ENCODE measurements around the gene RNF130. TPM values are rescaled to one million over a fixed set of nuclear protein-coding genes. Genes with fewer than 3 reads are reported as not detected.
A peak's percentile ranks its signal among the peaks of the same experiment; 100 is the strongest.

Gene RNF130
- total RNA-seq, 1 donor from 2014 or later, result 86.7 TPM

DNA sequence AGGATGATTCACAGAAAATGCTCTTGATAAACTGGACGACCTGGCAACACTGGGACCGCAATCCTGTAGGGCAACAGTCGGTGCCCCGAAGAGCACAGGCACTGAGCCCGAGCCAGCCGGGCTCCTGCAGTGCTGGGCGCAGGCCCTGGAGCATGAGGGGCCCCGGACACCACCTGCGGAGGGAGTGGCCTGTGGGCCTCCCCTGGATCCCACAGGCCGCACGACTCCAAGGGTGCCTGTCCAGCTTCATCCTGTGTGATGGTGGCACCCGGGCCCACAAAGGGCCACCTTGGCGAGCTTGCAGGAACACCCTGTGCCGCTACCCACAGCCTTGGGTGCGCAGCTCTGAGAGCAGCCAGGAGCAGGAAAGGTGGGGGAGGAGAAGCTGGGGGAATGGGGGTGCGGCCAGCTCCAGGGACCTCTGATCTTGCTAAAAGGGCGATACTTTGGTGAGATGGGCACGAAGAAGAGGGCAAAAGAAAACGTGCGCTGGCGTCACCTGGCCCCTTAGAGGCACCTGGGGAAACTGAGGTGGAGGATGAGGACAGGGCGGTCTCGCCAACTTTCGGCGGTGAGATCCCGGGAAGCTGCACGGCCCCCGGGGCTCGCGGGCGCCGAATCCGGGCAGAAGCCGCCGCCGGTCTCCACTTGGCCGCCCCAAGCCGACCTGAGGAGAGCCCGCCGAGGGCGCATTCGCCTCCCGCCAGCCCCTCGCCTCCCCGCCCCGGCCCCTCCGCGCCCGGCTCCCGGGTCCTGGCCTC, 164.6 kb downstream of the RNF130 start:
- H3K9me3 ChIP-seq, result no peaks in the 10 kb centered on the region
- DNase-seq (ENCODE audit: low spot score in 2 of 2), result no peak
- H3K27ac ChIP-seq, result peak overlapping the region; percentile 76
- peak overlapping the region; percentile 82 to 85 for H3K4me3 ChIP-seq
- no peaks in the 10 kb centered on the region for H3K27me3 ChIP-seq
- intact Hi-C loops (cut with DNase I), result loop anchor here (2.0 to 5.0 kb wide), 4 partner anchors 48 to 165 kb away; partner anchors contain the start of genes MGAT4B, MRNIP and RNF130
- TF ChIP-seq, protein P1, sequence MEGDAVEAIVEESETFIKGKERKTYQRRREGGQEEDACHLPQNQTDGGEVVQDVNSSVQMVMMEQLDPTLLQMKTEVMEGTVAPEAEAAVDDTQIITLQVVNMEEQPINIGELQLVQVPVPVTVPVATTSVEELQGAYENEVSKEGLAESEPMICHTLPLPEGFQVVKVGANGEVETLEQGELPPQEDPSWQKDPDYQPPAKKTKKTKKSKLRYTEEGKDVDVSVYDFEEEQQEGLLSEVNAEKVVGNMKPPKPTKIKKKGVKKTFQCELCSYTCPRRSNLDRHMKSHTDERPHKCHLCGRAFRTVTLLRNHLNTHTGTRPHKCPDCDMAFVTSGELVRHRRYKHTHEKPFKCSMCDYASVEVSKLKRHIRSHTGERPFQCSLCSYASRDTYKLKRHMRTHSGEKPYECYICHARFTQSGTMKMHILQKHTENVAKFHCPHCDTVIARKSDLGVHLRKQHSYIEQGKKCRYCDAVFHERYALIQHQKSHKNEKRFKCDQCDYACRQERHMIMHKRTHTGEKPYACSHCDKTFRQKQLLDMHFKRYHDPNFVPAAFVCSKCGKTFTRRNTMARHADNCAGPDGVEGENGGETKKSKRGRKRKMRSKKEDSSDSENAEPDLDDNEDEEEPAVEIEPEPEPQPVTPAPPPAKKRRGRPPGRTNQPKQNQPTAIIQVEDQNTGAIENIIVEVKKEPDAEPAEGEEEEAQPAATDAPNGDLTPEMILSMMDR (IDR thresholded peaks at IDR 0.05), result no peak
- H3K4me1 ChIP-seq, result peaks cover 6 to 16% of the 10 kb centered on the region in 2 donors
- H3K36me3 ChIP-seq, result peaks cover 10 to 17% of the 10 kb centered on the region in 2 donors

DNA sequence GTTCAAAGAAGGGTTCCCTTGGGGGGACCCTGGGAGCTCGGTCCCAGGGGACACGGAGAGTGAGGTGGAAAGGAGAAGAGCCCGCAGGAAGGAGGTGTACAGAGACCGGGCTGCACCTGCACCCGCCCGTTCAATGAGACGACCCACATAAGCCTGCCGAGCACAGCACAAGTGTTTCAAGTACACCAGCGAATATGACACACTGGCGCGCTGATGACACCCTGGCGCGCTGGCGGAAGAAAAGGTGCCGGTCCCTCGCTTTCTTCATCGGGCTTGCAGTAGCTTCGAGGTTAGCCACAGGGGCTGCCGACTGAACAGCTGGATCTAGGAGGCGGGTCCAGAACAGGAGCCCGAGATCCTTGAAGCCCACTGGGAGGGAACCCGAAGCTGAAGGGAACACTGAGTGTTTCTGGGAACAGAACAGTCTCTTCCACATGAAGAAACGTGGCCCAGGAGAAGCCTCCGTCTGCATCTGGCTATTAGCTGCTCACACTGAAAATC, 165.2 kb downstream of the RNF130 start:
- Histone ChIP-seq H3K4me3 (peak overlapping the region; percentile 82 to 85), H3K9me3 (no peaks in the 10 kb centered on the region), H3K27ac (peak overlapping the region; percentile 76), H3K36me3 (peaks cover 10 to 17% of the 10 kb centered on the region in 2 donors), H3K27me3 (no peaks in the 10 kb centered on the region), H3K4me1 (peaks cover 6 to 16% of the 10 kb centered on the region in 2 donors)
- TF ChIP-seq, protein P1 (IDR thresholded peaks at IDR 0.05), result no peak
- DNase-seq (ENCODE audit: low spot score in 2 of 2), result no peak
- intact Hi-C loops (cut with DNase I), result loop anchor here (2.0 to 5.0 kb wide), 4 partner anchors 48 to 166 kb away; partner anchors contain the start of genes MGAT4B, MRNIP and RNF130

DNA sequence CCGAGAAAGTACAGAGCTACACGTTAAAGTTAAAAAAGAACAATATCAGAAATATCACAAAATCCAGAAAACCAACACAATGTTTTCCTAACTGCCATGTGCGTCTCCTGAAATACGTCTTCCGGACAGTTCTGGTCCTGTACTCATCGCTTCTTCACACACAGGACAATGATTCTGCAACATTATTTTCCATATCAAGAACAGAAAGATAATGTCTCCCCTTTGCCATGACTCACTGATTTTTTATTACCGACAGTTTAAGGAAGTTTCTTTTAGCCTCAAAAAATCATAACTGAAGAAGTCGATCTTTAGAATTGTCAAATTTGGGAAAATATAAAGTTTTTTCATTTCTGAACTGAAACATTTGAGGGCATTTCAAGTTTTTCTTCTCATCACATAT, 166.4 kb downstream of the RNF130 start:
- H3K9me3 ChIP-seq, result no peaks in the 10 kb centered on the region
- intact Hi-C loops (cut with DNase I), result loop anchor here (5.0 kb wide), 1 partner anchor 167 kb away; the partner anchor contains the start of gene RNF130
- no peak overlapping the region for H3K27ac ChIP-seq
- H3K27me3 ChIP-seq, result no peaks in the 10 kb centered on the region
- no peak for DNase-seq (ENCODE audit: low spot score in 2 of 2)
- H3K4me1 ChIP-seq, result peaks cover 6 to 16% of the 10 kb centered on the region in 2 donors
- TF ChIP-seq, protein P1 (IDR thresholded peaks at IDR 0.05), result no peak
- peaks cover 12 to 26% of the 10 kb centered on the region in 2 donors for H3K36me3 ChIP-seq
- no peak overlapping the region for H3K4me3 ChIP-seq

Other genes starting within 250 kb of the RNF130 start
- gene MRNIP, start 212.9 kb downstream of the RNF130 start, total RNA-seq, result 17.3 TPM
- gene TBC1D9B, start 163.9 kb downstream of the RNF130 start, total RNA-seq, result 220 TPM
- not detected for gene RASGEF1C, start 137.5 kb upstream of the RNF130 start, total RNA-seq
- 12.9 TPM for gene MAPK9, start 220.3 kb upstream of the RNF130 start, total RNA-seq